ENCODE data around the gene CACNA1H.
"Not testable (repeated sequence)": the region's sequence is repeated elsewhere in the genome, so short reads cannot be mapped to it uniquely, and the experiment has no call there.

CACNA1H gene

DNA sequence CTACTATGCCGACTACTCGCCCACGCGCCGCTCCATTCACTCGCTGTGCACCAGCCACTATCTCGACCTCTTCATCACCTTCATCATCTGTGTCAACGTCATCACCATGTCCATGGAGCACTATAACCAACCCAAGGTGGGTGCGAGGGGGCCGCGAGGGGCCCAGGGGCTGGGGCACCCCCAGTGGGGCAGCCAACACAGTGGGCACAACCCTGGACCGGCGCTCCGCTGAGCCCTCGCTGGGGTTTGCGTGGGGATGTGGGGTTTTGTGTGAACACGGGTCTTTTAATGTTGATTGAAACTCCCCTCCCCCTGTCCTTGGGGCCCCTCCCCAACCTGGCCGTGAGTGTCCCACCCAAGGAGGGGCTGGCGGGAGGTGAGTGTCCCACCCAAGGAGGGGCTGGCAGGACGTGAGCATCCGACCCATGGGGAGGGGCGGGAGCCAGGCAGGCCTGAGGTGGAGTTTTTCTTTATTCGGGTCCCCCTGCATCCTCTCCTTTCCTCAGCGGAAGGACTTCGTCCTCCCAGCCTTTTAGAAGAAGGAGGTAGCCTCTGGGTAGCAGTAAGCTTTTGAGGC is 61.0 kb downstream of the CACNA1H start:
- no peak for DNase-seq

DNA sequence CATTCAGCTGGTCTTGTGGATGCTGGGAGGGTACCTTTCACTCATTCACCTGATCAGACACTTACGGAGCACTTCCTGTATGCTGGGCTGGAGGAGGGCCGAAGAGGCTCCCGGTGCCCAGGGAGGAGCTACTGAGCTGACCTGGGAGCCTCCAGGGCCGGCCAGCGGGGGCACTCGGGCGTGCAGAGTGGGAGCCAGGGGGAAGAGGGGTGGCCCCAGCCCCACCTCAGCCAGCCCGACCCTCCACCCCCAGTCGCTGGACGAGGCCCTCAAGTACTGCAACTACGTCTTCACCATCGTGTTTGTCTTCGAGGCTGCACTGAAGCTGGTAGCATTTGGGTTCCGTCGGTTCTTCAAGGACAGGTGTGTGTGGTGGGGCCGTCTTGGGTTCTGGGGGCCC is 61.8 kb downstream of the CACNA1H start:
- DNase-seq = no peak

DNA sequence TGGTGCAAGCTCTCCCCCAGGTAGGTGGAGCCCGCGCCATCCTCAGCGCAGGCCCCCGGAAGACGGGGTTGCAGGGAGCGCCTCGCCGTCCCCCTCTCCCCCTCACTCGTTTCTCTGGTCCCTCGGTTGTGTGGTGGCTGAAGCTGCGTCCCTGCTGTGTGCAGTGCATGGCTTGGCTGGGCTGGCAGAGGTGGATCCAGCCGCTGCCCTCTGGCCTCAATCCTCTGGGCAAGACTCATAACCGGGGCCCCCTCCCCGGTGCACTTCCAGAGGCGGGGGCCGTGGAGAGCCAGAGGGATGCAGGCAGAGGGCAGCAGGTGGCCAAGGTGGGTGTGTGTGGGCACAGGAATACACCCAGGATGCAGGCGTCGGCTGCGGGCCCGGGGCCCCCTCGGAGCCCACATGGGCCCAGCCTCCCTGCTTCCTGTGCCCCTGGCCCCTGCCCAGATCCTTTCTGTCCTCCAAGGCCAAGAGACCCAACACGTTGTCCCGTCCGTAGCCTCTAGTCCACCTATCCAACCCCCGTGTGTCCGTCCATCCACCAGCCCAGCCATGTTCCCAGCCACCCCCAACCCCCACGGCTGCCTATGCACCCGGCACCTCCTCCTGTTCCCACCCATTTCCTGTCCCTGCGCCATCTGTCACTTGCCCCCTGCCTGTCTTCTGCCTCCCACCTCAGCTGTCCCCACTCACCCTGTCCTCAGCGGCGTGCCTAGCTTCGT is 62.8 kb downstream of the CACNA1H start:
- no peak for DNase-seq

DNA sequence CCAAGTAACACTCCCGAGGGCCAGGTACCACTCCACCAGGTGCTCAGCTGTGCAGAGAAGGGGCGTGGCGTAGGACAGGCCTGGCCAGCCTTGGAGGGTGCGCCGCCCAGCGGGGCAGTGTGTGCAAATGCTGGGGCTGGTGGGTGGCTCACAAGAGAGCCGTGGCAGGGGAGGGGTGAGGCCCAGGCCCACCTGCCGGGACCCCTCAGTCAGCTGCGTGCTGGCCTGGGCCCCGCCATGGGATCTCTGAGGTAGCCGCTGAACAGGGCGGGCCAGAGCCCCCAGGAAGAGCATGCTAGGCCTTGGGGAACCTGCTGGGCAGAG is 63.4 kb downstream of the CACNA1H start:
- no peak for DNase-seq

DNA sequence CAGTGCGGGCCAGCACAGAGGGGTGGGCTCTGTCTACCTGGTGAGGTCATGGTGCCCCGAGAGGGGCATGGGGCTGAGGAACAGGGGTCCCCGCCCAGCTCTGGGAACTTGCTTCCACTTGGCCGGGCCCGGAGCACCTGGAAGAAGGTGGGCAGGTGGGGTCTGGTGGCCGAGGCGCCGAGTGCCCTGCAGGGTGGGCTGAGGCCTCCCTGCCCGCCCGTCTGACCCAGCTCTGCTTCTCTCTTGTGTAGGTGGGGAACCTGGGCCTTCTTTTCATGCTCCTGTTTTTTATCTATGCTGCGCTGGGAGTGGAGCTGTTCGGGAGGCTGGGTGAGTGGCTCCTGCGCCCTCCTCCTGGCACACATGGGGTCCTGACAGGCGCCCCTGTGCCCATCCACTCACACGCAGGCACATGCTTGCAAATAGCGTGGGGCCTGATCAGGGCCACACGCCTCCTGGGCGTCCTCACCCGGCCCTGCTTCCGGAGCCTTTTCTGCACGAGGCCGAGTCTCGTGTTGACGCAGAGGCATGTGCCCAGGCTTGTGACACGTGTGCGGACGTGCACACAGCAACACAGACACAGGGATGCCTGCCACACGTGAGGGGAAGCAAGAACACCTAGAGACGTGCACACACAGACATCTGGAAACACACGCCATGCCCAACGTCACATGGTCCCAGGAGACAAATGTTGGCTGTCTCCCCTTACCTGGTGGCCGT is 63.9 kb downstream of the CACNA1H start:
- DNase-seq = no peak

DNA sequence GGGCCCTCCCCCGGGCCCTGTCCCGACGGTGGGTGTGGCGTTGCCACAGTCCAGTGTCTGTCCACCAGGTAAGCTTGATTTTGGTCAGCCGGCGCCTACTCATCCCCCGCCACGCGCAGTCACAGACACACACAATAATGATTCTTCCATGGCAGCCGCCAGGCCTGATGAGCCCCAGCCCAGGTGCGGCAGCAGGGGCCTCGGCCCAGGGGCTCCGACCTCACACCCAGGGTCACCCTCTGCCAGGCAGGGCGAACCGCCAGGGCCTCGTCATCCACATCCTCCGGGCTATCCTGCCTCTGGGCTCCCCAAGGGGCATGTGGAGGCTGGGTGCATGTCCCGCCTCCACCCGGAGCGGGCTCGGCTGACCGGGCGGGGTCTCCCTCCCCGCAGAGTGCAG is 64.6 kb downstream of the CACNA1H start:
- DNase-seq = no peak

DNA sequence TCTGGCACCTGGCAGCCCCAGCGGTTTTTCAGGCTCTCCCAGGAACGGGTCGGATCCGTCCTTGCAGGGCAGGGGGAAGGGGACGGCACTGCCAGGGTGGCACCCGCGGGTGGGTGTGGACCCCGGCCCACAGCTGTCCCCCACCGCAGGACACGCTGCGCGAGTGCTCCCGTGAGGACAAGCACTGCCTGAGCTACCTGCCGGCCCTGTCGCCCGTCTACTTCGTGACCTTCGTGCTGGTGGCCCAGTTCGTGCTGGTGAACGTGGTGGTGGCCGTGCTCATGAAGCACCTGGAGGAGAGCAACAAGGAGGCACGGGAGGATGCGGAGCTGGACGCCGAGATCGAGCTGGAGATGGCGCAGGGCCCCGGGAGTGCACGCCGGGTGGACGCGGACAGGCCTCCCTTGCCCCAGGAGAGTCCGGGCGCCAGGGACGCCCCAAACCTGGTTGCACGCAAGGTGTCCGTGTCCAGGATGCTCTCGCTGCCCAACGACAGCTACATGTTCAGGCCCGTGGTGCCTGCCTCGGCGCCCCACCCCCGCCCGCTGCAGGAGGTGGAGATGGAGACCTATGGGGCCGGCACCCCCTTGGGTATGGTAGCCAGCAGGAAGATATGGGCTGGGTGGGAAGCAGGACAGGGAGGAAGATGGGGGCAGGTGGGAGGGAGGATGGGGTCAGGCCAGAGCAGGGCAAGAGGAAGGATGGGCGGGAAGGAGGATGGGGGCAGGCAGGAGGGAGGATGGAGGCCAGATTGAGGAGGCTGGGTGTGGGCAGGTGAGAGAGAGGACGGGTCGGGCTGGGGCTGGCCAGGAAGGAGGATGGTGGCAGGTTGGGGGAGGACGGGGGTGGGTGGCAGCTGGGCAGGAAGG is 65.4 kb downstream of the CACNA1H start:
- DNase-seq = no peak

DNA sequence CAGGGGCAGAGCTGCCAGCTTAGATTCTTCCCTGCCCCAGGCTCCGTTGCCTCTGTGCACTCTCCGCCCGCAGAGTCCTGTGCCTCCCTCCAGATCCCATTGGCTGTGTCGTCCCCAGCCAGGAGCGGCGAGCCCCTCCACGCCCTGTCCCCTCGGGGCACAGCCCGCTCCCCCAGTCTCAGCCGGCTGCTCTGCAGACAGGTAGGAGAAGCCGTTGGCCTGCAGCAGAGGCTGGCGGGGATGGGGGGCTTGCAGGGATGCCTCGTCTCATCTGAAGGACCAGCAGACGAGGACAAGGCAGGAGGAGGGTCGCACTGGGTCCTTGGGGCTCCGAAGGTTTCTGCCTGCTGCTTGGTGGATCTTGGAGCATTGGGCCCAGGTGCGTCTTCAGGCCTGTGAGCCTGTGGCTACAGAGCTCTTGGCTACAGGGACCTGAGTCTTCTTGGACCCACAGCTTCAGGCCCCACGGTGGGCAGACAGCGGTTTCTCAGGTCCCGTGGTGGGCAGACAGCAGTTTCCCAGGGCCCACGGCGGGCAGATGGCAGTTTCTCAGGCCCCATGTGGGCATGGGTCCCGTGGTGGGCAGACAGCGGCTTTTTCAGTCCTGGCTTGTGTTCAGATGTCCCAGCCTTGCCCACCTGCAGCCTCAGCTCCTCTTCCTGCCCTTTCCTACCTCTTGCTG is 66.2 kb downstream of the CACNA1H start:
- no peak for DNase-seq

DNA sequence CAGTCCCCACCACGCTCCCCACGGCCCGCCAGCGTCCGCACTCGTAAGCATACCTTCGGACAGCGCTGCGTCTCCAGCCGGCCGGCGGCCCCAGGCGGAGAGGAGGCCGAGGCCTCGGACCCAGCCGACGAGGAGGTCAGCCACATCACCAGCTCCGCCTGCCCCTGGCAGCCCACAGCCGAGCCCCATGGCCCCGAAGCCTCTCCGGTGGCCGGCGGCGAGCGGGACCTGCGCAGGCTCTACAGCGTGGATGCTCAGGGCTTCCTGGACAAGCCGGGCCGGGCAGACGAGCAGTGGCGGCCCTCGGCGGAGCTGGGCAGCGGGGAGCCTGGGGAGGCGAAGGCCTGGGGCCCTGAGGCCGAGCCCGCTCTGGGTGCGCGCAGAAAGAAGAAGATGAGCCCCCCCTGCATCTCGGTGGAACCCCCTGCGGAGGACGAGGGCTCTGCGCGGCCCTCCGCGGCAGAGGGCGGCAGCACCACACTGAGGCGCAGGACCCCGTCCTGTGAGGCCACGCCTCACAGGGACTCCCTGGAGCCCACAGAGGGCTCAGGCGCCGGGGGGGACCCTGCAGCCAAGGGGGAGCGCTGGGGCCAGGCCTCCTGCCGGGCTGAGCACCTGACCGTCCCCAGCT is 67.3 kb downstream of the CACNA1H start:
- DNase-seq = no peak

DNA sequence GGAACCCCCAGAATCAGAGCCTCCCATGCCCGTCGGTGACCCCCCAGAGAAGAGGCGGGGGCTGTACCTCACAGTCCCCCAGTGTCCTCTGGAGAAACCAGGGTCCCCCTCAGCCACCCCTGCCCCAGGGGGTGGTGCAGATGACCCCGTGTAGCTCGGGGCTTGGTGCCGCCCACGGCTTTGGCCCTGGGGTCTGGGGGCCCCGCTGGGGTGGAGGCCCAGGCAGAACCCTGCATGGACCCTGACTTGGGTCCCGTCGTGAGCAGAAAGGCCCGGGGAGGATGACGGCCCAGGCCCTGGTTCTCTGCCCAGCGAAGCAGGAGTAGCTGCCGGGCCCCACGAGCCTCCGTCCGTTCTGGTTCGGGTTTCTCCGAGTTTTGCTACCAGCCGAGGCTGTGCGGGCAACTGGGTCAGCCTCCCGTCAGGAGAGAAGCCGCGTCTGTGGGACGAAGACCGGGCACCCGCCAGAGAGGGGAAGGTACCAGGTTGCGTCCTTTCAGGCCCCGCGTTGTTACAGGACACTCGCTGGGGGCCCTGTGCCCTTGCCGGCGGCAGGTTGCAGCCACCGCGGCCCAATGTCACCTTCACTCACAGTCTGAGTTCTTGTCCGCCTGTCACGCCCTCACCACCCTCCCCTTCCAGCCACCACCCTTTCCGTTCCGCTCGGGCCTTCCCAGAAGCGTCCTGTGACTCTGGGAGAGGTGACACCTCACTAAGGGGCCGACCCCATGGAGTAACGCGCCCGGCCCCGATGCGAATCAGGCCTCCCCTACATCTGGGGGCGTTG is 68.1 kb downstream of the CACNA1H start:
- no peak for DNase-seq

DNA sequence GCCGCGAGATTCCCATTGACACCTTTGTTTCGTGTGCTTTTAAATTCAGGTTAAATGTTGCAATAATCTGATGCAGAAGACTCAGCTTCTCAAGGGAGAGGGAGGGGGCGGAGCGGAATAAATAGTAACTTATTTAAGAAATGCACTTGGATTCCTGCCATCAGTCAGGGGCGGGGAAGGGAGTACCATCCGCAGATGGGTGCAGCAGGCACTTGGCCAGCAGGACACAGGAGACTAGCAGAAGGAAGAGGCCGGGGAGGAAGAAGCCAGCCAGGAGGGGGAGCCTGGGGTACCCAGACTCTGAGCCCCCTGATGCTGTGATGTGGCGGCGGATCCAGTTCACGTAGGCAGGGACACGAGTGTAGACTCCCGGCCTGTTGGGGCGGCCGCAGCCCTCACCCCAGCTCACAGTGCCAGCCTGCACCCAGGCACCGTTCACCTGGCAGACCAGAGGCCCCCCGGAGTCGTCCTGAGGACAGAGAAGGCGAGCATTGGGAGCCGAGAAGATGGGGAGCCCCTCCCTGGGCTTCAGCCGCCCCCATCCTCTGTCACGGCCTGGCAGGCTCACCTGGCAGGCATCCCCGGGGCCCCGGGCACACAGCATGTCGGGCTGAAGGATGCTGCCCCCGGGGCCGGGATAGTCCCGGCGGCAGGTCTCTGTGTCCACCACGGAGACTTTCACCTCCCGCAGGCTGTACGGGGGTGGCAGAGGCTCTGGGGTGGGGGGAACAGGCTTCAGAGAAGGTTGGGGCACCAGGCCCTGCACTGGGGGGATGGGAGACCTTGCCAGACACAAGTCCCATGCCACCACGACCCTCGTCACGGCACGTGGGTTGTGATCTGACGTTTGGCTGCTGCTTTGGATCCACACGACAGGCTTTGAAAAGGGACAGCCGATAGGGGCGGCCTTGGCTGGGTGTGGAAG is 69.0 kb downstream of the CACNA1H start:
- no peak for DNase-seq

DNA sequence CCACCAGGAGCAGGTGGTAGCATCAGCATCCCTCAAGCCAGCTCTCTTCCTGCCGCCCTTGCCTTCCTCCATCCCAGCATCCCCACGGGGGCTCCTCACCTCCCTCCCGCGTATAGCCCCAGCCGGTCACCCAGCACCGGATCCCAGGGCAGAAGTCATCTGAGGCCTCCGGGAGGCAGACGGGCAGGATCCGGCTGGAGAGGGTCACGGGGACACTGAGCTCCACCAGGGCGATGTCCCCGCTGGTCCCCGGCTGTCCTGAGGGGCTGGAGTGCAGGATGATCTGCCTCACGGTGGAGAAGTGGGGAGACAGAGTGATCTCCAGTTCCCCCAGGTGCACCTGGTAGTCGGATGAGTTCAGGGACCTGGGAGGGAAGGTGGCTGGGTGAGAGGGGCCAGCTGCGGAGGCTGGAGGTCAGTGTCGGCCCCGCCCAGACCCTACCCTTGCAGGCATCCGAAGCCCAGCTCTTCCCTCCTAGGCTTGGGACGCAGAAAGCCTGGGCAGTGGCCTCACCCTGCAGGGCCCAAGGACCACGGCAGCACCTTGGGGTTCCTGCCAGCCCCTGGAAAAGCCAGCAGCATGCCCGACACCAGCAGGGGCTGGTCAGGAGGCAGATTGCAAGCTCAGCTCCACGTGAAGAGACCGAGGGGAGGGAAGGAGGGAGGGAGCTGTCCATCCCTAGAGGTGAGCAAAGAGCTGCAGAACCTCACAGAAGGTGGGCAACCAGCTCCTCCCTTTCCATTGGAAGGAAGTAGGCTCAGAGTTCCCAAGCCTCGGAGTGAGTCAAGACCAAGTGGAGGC is 69.8 kb downstream of the CACNA1H start:
- DNase-seq = no peak

DNA sequence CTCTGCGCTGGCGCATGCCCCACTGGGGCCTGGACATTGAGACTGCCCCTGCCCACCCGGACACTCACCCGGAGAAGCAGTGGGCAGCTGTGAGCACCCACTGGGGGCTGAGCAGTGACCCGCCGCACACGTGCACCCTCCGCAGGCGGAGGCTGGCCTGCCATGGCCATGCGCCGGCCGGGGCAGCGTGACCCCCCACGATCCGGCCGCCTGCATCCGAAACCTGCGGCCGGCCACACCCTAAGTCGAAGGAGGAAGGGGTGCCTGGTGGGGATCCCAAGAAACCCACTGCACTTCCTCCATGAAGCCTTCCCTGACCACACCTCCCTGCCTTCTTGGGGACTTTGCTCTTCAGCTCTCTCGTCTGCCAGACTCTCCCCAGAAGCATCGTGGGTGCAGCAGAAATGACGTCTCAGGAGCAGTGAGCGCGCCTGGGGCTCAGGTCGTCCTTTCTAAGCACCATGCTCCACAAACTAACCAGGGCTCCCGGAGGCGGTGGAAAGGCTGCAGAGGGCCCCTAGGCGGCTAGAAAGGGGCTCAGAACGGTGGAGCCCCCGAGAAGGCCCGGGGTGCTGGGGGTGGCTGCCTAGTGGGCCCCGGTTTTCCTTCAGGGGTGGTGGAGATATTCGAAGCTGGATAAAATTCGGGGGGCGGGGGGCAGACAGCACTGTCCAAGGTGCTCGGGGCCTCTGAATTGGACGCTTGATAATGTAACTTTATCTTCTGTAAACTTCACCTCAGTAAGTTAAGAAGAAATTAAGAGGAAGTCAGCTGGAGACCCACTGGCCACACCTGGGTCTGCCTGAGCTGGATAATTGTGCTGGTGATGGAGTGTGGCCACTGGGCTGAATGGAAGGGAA is 70.7 kb downstream of the CACNA1H start:
- DNase-seq = no peak

DNA sequence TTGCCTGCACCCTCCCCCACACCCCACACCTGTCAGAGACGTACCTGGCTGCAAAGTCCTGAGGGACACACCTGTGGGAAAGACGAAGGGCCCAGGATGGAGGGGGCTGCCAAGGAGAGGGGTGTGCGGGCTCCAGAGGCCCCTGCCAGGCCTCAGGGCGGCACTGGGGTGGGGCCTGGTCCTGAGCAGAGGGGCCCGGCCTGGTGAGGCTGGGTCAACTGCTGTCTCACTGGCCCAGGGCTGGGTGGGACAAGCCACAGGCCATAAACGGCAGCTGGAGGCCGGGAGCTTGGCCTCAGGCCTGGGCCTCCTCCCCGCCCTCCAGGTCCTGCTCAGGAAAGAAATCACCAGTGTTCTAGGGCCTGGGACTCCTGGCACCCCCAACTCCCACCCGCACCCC is 71.7 kb downstream of the CACNA1H start:
- DNase-seq = no peak

DNA sequence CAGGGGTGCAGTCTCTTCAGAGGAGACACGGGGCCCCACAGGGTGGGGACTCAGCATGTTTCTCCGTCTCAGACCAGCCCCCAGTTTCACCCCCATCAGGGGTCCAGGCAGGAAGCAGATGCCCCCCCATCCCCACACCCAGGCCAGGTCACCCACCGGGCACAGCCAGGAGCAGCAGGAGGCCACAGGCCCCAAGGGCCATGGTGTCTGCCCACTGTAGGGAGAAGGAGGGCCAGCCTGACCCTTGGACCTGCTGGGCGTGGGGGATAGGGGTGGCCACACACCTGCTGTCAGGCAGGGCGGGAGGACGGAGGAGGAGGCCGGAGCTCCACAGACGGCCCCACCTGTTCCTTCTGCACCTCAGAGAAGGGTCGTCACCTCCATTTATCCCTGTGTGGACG is 72.1 kb downstream of the CACNA1H start, which contains the start of gene TPSG1:
Gene TPSG1 (minus strand): TSS at position 218 of the 401 bp plus-strand sequence. CDS start 16 bp downstream, at position 202.
- DNase-seq = no peak

DNA sequence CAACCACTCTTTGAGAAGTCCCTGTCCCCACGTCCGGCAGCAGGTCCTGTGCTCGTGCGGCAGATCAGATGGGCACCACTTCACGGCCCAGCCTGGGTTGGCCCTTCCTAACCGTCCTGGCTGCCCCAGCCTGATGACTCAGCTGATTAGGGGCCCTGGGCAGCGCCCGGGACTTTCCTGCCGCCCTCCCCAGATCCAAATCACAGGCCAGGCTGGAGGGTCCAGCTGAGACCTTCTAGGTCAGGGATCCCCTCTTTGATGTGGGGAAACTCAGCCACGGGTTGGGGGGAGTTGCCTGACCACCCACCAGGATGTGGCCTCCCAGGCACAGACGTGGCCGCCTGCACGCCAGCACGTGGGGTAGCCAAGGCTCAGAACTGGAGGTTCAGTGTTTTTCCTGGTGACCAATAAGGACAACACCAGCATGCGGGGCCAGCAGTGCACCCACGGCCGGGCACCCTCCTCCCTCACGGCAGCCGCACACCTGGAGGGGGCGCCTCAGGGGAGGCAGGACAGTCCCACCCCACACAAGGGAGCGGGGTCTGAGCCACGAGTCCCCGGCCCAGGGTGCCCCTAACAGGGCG is 72.9 kb downstream of the CACNA1H start:
- not testable (repeated sequence) for DNase-seq

DNA sequence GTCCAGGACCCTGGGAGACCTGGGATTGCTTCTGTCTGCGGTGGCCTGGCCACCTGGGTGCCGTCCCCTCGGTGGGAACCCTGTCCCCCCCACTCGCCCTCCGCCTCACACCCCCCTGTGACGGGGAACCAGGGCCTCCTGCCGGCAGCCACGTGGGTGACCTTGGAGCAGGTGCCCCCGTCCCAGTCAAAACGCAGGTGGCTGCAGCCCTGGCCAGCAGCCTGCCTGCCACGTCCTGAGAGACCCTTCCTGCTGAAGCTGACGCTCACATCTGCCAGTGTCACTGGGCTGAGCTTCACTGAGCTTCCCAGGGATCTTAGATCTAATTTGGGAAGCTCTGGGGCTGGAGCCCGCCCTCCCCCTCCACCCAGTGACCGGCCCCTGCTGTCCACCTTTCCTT is 73.8 kb downstream of the CACNA1H start:
- not testable (repeated sequence) for DNase-seq

DNA sequence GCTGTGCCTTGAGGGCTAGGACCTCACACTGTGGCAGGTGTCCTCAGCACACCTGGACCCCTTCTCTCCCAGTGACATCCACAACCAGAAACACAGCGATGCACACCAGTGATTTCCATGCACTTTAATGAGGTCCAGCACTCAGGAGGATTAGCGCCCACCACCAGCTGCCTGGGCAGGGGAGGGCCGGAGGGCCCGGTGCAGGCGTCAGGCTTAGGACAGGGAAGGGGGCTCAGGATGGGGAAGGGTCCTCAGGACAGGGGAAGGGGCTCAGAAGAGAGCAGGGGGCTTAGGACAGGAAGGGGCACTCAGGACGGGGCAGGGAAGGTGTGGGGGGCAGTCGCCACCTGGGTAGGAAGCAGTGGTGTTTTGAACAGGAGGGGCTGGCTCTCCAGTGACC is 75.3 kb downstream of the CACNA1H start:
- not testable (repeated sequence) for DNase-seq

All from fibroblast of skin of abdomen (primary cell).